ENCODE data around the gene KRT6B.

The KRT6B gene

GRCh38 chr12:52399756-52400155 is 52.2 kb downstream of the KRT6B start:
- no peak overlapping the region for H3K27ac ChIP-seq
- no peak for TF ChIP-seq CTCF (IDR thresholded peaks at IDR 0.05)
- H3K4me1 ChIP-seq (ENCODE audit: control insufficient read depth in 1 of 2, insufficient read depth in 1 of 2, low read depth in 1 of 2, low read length in 1 of 2): no peaks in the 10 kb centered on the region
- no peaks in the 10 kb centered on the region for H3K36me3 ChIP-seq
- peaks cover 19% of the 10 kb centered on the region for H3K27me3 ChIP-seq
- no peak overlapping the region for H3K4me3 ChIP-seq (ENCODE audit: low read depth in 1 of 2, low read length in 1 of 2)
- H3K9me3 ChIP-seq: no peaks in the 10 kb centered on the region

- no peaks in the 10 kb centered on the region for H3K4me1 ChIP-seq (ENCODE audit: control insufficient read depth in 1 of 2, insufficient read depth in 1 of 2, low read depth in 1 of 2, low read length in 1 of 2)
- no peaks in the 10 kb centered on the region for H3K36me3 ChIP-seq
- no peaks in the 10 kb centered on the region for H3K9me3 ChIP-seq
- no peak overlapping the region for H3K4me3 ChIP-seq (ENCODE audit: low read depth in 1 of 2, low read length in 1 of 2)
- no peak for TF ChIP-seq CTCF (IDR thresholded peaks at IDR 0.05)
- no peak overlapping the region for H3K27ac ChIP-seq
- peaks cover 19% of the 10 kb centered on the region for H3K27me3 ChIP-seq
Observed at GRCh38 chr12:52398176-52398575, 53.8 kb downstream of the KRT6B start.

- H3K9me3 ChIP-seq: no peaks in the 10 kb centered on the region
- H3K4me1 ChIP-seq (ENCODE audit: control insufficient read depth in 1 of 2, insufficient read depth in 1 of 2, low read depth in 1 of 2, low read length in 1 of 2): no peaks in the 10 kb centered on the region
- no peak overlapping the region for H3K4me3 ChIP-seq (ENCODE audit: low read depth in 1 of 2, low read length in 1 of 2)
- H3K27me3 ChIP-seq: peaks cover 19% of the 10 kb centered on the region
- no peak overlapping the region for H3K27ac ChIP-seq
- no peaks in the 10 kb centered on the region for H3K36me3 ChIP-seq
- TF ChIP-seq CTCF (IDR thresholded peaks at IDR 0.05): no peak
Observed at GRCh38 chr12:52396656-52397055, 55.3 kb downstream of the KRT6B start.

Measured in neutrophil (primary cell).